ENCODE measurements around the gene ACTRT2. TPM values are rescaled to one million over a fixed set of nuclear protein-coding genes. Genes with fewer than 3 reads are reported as not detected.

ACTRT2 gene
- total RNA-seq, 2 experiments from 2014 or later = not detected

GRCh38 chr1:3049905-3050304, 28.6 kb downstream of the ACTRT2 start:
- Mint-ChIP-seq H3K4me3 (no peak overlapping the region), H3K36me3 (ENCODE audit: low read depth) (no peaks in the 10 kb centered on the region), H3K27me3 (peaks cover 4% of the 10 kb centered on the region), H3K27ac (no peak overlapping the region), H3K9me3 (peaks cover 4% of the 10 kb centered on the region), H3K4me1 (no peaks in the 10 kb centered on the region)
- CTCF ChIA-PET = no interaction called here
- POLR2A ChIA-PET = no interaction called here
- DNase-seq = no peak

- Mint-ChIP-seq H3K36me3 (ENCODE audit: low read depth) (no peaks in the 10 kb centered on the region), H3K9me3 (peaks cover 4% of the 10 kb centered on the region), H3K4me3 (no peak overlapping the region), H3K4me1 (no peaks in the 10 kb centered on the region), H3K27ac (no peak overlapping the region), H3K27me3 (peaks cover 4% of the 10 kb centered on the region)
- ChIA-PET CTCF (no interaction called here), POLR2A (no interaction called here)
- no peak for DNase-seq
These were observed 29.3 kb downstream of the ACTRT2 start for GRCh38 chr1:3050603-3051002.

- Mint-ChIP-seq H3K9me3 (peaks cover 4% of the 10 kb centered on the region), H3K27me3 (peaks cover 4% of the 10 kb centered on the region), H3K27ac (no peak overlapping the region), H3K4me3 (no peak overlapping the region), H3K36me3 (ENCODE audit: low read depth) (no peaks in the 10 kb centered on the region), H3K4me1 (no peaks in the 10 kb centered on the region)
- DNase-seq = no peak
- ChIA-PET POLR2A (no interaction called here), CTCF (no interaction called here)
These were observed 30.3 kb downstream of the ACTRT2 start for GRCh38 chr1:3051270-3052268.

- POLR2A ChIA-PET = no interaction called here
- H3K27ac Mint-ChIP-seq = no peak overlapping the region
- H3K9me3 Mint-ChIP-seq = peaks cover 4% of the 10 kb centered on the region
These were observed 31.2 kb downstream of the ACTRT2 start for GRCh38 chr1:3052501-3052900.

GRCh38 chr1:3053366-3053980, 32.2 kb downstream of the ACTRT2 start:
- no peaks in the 10 kb centered on the region for H3K4me1 Mint-ChIP-seq
- H3K9me3 Mint-ChIP-seq = peaks cover 4% of the 10 kb centered on the region
- ChIA-PET POLR2A (no interaction called here), CTCF (no interaction called here)
- peaks cover 2% of the 10 kb centered on the region for H3K27me3 Mint-ChIP-seq
- no peak for DNase-seq
- H3K4me3 Mint-ChIP-seq = no peak overlapping the region
- no peaks in the 10 kb centered on the region for H3K36me3 Mint-ChIP-seq (ENCODE audit: low read depth)
- no peak overlapping the region for H3K27ac Mint-ChIP-seq

More at GRCh38 chr1:3052501-3052900, 31.2 kb downstream of the ACTRT2 start:
- Mint-ChIP-seq H3K36me3 (ENCODE audit: low read depth) (no peaks in the 10 kb centered on the region), H3K27me3 (no peaks in the 10 kb centered on the region), H3K4me3 (no peak overlapping the region), H3K4me1 (no peaks in the 10 kb centered on the region)
- no peak for DNase-seq
- CTCF ChIA-PET = no interaction called here

- Mint-ChIP-seq H3K9me3 (peaks cover 4% of the 10 kb centered on the region), H3K27me3 (peaks cover 2% of the 10 kb centered on the region), H3K4me1 (no peaks in the 10 kb centered on the region), H3K4me3 (no peak overlapping the region), H3K27ac (no peak overlapping the region), H3K36me3 (ENCODE audit: low read depth) (no peaks in the 10 kb centered on the region)
- ChIA-PET POLR2A (no interaction called here), CTCF (no interaction called here)
- DNase-seq = no peak
These were observed 32.7 kb downstream of the ACTRT2 start for GRCh38 chr1:3053986-3054385.

- ChIA-PET CTCF (no interaction called here), POLR2A (no interaction called here)
- Mint-ChIP-seq H3K9me3 (peaks cover 4% of the 10 kb centered on the region), H3K4me1 (no peaks in the 10 kb centered on the region), H3K27me3 (peaks cover 2% of the 10 kb centered on the region), H3K36me3 (ENCODE audit: low read depth) (no peaks in the 10 kb centered on the region), H3K4me3 (no peak overlapping the region), H3K27ac (no peak overlapping the region)
- no peak for DNase-seq
These were observed 33.2 kb downstream of the ACTRT2 start for GRCh38 chr1:3054474-3054873.

GRCh38 chr1:3055051-3055450, 33.8 kb downstream of the ACTRT2 start:
- ChIA-PET POLR2A (no interaction called here), CTCF (no interaction called here)
- Mint-ChIP-seq H3K9me3 (peaks cover 4% of the 10 kb centered on the region), H3K4me3 (no peak overlapping the region), H3K27me3 (peaks cover 2% of the 10 kb centered on the region), H3K4me1 (no peaks in the 10 kb centered on the region), H3K36me3 (ENCODE audit: low read depth) (no peaks in the 10 kb centered on the region), H3K27ac (no peak overlapping the region)
- no peak for DNase-seq

- POLR2A ChIA-PET = no interaction called here
These were observed 35.4 kb downstream of the ACTRT2 start for GRCh38 chr1:3056641-3057040.

GRCh38 chr1:3058263-3059030, 37.2 kb downstream of the ACTRT2 start:
- POLR2A ChIA-PET = no interaction called here
- no peak overlapping the region for H3K4me3 Mint-ChIP-seq
- no peaks in the 10 kb centered on the region for H3K9me3 Mint-ChIP-seq
- no peak for DNase-seq
- H3K27ac Mint-ChIP-seq = no peak overlapping the region
- peaks cover 2% of the 10 kb centered on the region for H3K27me3 Mint-ChIP-seq
- H3K4me1 Mint-ChIP-seq = no peaks in the 10 kb centered on the region
- CTCF ChIA-PET = no interaction called here
- H3K36me3 Mint-ChIP-seq (ENCODE audit: low read depth) = no peaks in the 10 kb centered on the region

More at GRCh38 chr1:3056641-3057040, 35.4 kb downstream of the ACTRT2 start:
- peaks cover 2% of the 10 kb centered on the region for H3K27me3 Mint-ChIP-seq
- H3K27ac Mint-ChIP-seq = no peak overlapping the region
- H3K4me3 Mint-ChIP-seq = no peak overlapping the region
- H3K9me3 Mint-ChIP-seq = peaks cover 4% of the 10 kb centered on the region
- H3K36me3 Mint-ChIP-seq (ENCODE audit: low read depth) = no peaks in the 10 kb centered on the region
- no peaks in the 10 kb centered on the region for H3K4me1 Mint-ChIP-seq
- no peak for DNase-seq
- CTCF ChIA-PET = no interaction called here

- Mint-ChIP-seq H3K9me3 (no peaks in the 10 kb centered on the region), H3K4me3 (no peak overlapping the region), H3K4me1 (no peaks in the 10 kb centered on the region), H3K27ac (no peak overlapping the region), H3K27me3 (peaks cover 4% of the 10 kb centered on the region), H3K36me3 (ENCODE audit: low read depth) (no peaks in the 10 kb centered on the region)
- ChIA-PET CTCF (no interaction called here), POLR2A (no interaction called here)
- no peak for DNase-seq
These were observed 38.9 kb downstream of the ACTRT2 start for GRCh38 chr1:3060127-3060526.

- DNase-seq = no peak
- POLR2A ChIA-PET = no interaction called here
- CTCF ChIA-PET = no interaction called here
- Mint-ChIP-seq H3K9me3 (no peaks in the 10 kb centered on the region), H3K27ac (no peak overlapping the region), H3K27me3 (peaks cover 5% of the 10 kb centered on the region), H3K4me1 (no peaks in the 10 kb centered on the region), H3K36me3 (ENCODE audit: low read depth) (no peaks in the 10 kb centered on the region), H3K4me3 (no peak overlapping the region)
These were observed 39.6 kb downstream of the ACTRT2 start for GRCh38 chr1:3060601-3061551.
